ENCODE measurements around the gene EEIG1. TPM values are rescaled to one million over a fixed set of nuclear protein-coding genes. Genes with fewer than 3 reads are reported as not detected.

EEIG1 gene
- polyA plus RNA-seq, 1 donor, result 34.2 TPM

DNA sequence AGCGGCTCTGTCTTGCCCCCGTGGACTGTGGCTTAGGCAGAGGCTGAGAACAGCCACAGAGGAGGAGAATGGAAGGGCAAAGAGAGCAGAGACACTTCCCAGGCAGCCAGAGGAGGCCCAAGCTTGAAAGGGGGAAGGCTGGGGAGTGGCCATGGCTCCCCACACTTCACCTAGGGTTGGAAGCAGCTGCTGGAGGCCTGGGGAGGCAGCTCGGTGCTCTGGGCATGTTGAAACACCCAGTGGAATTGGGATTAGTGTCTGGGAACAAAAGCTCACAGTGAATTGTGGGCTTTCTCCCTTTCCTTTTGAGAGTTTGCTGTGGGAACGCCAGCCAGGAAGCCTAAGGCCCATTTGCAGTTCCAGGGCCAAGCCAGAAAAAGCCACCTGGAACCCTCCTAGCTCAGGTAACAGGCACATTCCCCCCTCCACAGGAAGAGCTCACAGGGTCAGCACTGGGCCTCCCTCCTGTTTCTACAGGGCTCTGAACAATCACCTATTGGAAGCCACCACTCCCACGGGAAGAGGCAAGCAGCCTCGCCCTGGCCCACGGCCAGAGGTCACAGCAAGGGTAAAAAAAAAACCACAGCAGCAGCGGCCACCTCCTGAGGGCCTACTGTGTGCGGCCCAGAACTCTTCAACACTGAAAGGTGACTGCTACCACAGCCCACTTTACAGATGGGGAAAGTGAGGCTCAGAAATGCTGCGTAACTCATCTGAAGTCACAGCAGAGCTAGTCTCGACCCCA lies 20.2 kb downstream of the EEIG1 start:
- no peak for DNase-seq

DNA sequence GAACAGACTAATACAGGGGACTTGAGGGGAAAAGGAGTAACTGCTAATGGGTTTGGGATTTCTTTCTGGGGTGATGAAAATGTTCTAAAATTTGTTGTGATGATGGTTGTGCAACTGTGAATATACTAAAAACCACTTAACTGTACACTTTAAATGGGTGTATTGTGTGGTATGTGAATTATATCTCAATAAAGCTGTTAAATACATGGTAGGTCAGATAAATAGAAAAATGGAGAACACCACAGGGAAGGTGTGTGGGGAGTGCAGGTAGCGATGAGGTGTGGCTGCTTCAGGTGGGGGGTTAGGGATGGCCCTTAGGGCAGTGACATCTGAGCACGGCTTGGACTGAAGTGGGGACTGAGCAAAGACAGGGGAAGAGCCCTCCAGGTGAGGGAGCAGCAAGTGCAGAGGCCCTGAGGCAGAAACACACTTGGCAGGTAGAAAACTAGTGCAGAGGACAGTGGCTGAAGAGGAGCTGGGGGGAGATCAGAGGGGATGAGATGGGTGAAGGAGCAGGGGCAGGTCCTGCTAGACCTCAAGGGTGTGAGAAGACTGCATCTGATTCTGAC lies 20.9 kb downstream of the EEIG1 start:
- DNase-seq, result no peak

DNA sequence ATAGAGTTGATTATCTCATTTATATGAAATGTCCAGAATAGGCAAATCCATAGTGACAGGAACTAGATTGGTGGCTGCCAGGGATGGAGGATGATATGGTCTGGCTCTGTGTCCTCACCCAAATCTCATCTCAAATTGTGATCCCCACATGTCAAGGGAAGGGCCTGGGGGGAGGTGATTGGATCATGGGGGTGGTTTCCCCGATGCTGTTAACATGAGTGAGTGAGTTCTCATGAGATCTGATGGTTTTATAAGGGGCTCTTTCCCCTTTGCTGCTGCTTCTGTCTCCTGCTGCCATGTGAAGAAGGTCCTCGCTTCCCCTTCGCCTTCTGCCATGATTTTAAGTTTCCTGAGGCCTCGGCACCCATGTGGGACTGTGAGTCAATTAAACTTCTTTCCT lies 21.4 kb downstream of the EEIG1 start:
- no peak for DNase-seq

DNA sequence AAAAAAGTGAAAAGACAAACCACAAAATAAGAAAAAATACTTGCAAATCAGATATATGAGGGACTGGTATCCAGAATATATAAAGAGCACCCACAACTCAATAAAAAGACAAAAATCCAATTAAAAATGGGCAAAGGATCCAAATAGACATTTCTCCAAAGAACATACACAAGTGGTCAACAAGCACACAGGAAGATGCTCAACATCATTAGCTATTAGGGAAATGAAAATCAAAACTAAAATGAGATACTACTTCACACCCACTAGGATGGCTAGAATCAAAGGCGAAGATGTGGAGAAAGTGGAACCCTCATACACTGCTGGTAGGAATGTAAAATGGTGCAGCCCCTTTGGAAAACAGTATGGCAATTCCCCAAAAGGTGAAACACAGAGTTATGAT lies 22.1 kb downstream of the EEIG1 start:
- DNase-seq, result no peak

- DNase-seq, result no peak
Observed at GRCh38 chr9:127955294-127956015, 25.3 kb downstream of the EEIG1 start.

DNA sequence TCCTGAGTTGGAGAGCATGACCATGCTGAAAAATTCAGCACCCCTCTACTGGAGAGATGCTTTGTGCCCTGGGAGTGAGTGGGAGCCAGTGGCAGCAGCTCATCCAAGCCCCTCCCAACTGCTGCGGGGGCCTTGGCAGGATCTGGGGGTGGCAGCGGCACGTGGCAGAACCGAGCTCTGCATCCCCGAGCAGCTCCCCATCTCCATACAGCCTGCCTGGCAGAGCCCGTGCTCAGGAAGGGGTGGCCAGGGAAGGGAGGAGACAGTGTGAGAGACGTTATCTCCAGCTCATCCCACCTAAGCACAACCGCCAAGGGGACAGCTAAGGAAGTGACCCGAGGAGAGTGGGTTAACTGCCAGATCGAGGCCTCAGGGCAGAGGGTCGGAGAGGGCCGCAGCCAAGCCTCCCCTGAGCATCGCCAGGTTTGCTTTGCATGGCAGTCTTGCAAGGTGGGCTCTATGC lies 25.9 kb downstream of the EEIG1 start:
- DNase-seq, result no peak

DNA sequence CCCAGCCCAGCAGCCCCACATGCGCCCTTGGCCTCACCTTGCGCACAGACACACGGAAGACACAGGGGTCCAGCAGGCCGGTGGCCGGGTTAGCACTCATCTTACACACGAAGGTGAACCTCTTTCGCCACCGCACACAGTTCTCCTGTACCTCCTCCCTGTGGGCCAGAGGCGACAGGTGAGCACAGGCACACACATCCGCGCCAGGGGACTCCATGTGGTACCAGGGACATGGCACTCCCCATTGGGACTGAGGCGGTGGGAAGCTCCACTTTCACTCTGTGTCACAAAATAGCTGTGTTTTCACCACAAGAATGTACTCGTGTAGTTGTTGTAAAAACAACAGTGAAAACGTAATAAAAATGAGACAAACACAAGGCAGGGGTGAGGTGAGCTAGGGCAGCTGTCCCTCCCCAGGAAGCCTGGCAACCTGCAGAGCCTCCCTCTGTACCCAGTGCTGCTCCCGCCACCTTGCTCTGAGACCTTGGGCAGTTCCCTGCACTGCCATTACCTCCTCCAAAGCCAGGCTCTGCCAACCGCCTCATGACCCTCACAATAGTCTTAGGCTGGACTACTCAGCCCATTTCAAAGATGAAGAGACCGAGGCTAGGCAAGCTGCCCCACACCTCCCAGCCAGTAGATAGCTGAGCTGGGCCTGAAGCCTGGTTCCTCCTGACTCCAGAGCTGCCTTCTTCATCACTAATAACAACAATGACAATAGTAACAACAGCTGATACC lies 26.9 kb downstream of the EEIG1 start:
- DNase-seq, result no peak

DNA sequence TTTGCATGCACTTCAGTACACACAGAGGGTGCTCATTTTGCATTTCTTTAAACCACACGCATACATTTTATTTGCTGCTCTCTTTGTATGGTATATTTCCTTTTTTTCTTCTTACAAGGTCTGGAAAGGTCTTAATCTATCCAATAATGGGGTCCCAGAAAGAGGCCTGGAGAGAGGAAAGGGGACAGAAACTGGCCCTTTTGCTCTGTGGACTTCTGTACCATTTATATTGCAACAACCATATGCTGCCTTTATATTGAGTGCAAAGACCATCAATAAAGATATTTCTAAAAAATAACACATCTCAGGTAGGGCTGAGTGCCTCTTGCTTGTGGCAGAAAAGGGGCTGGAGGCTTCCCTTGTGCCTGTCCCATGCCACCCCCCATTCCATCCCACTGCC lies 27.6 kb downstream of the EEIG1 start:
- DNase-seq, result no peak

DNA sequence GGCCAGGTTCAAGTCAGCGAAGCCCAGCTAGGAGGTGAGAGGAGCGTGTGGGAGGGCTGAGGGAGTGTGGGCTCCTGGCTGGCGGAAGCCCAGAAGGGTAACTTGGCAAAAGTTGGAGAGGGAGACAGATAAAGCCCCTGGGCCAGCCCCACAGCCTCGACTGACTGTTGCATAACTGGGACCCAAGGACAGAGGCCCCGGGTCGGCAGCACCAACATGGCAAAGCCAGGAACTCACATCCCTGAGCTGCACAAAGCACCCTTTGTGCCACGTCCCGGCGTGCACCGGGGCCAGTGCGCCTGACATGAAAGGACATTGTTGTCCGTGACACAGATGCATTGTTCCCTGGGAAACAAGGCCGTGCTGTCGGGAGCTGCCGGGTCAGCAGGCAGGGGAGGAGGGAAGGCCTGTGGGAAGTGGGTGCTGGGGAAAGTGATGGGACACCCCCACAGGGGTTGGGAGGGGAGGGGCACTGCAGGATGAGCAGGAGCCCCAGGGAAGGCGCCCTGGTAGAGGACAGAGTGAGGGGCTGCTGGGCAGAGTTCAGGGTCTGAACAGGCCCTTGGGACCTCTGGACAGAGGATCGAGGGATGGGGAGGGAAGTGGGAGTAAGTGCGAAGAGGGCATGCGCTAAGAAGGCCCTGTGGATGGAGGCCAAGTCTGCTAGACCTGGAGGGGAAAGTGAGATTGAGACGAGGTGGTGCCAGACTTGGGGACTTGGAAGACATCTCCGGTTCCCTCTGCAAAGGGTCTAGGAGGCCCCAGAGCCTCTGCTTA lies 30.1 kb downstream of the EEIG1 start:
- DNase-seq, result no peak

- no peak for DNase-seq
Observed at GRCh38 chr9:127949827-127950512, 30.8 kb downstream of the EEIG1 start.

DNA sequence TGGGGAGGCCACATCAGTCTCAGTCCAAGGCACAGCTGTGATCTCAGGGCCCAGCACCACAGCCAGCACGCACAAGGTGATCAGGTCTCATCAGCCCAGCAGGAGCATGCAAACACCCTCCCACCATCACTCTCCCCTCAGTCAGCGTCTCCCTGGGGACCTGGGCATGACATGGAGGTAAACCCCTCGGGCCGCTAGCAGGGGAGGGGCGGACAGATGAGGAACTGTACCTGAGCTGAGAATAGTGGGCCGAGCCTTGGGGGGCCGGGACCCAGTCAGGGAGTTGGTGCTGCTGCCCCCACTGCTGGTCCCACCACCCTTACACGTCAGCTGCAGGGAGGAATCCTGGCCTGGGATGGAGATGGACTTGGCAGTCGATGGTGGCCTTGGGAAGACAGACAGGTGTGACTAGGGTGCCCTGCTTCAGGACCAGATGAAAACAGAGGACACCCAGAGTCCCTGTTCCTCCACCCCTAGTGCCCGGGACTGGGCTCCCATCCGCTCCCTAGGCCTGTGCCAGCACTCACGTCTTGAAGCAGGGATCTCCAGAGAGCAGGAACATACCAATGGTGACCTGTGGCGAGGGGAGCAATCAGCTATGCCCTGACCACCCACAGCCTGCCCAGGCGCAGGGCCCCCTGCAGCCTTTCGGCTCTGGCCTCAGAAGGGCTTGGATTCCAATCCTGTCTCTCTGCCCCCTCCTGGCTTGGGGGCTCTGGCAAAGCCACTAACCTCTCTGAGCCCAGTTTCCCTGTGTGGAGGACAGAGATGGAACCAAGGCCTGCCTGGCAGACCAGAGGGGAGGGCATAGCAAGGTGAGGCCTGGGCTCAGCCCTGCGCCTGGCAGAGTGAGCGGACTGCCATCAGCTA lies 32.7 kb downstream of the EEIG1 start:
- no peak for DNase-seq

GRCh38 chr9:127946728-127947127 lies 34.1 kb downstream of the EEIG1 start:
- DNase-seq, result no peak

DNA sequence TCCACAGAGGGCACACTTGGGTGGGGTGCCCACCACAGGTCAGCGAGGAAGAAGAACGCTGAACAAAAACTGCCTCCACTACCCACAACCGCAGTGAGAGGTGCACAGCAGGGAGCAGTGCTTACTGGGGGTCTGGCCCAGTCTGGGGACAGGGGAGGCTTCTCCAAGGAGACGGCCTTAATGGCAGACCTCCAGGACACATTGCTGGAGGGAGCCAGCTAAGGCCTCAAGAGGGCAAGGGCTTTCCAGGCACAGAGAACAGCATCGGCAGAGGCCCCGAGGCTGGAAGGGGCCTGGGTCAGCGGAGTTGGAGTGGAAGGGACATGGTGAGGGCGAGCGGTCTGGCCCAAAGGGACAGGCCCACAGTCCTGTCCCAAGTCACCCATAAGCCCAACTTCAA lies 34.8 kb downstream of the EEIG1 start:
- DNase-seq, result no peak

DNA sequence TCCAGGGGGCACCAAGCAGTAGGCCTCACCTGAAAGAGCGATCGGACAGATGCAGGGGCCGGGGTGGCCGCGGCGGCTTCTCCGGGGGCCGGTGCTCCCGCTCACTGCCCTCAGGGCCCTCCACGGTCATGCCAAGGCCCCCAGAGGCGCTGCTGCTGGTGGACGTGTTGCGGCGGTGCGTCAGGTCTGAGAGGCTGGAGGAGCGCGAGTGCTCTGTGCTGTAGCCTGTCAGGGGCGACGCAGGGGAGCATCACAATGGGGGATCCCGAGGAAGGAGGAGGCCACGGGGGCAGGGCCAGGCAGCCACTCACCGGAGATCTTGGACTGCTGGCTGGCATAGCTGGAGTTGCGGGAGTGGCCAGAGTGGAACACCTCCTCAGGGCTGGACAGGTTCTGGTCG lies 35.5 kb downstream of the EEIG1 start:
- DNase-seq, result no peak

DNA sequence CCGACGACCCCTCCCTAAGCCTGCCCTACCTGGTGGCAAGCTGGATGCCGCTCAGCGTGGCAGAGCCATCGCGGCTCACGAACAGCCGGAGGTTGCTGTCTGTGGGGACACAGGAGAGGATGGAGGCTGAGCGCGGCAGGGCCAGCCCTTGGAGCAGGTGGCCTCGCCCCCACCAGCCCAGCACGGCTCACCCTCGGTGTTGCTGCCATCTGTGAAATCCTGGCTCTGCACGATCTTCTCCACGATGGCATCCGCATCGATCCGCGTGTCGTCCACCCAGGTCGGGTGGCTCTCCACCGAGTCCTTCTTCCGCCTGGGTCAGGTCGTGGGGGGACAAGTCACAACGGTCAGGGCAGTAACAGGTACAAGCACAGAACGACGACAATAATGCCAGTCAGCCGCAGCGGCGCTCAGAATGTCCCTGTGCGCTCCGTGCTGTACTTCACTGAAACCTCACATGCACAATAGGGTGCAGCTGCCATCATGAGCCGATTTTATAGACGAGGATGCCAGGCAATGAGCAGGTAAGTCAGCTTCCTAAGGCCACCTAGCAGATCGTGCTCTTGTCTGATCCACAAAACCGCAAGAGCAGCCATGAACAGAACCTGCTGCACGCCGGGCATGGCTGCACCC lies 36.1 kb downstream of the EEIG1 start:
- DNase-seq, result no peak

GRCh38 chr9:127943731-127944144 lies 37.1 kb downstream of the EEIG1 start:
- no peak for DNase-seq

DNA sequence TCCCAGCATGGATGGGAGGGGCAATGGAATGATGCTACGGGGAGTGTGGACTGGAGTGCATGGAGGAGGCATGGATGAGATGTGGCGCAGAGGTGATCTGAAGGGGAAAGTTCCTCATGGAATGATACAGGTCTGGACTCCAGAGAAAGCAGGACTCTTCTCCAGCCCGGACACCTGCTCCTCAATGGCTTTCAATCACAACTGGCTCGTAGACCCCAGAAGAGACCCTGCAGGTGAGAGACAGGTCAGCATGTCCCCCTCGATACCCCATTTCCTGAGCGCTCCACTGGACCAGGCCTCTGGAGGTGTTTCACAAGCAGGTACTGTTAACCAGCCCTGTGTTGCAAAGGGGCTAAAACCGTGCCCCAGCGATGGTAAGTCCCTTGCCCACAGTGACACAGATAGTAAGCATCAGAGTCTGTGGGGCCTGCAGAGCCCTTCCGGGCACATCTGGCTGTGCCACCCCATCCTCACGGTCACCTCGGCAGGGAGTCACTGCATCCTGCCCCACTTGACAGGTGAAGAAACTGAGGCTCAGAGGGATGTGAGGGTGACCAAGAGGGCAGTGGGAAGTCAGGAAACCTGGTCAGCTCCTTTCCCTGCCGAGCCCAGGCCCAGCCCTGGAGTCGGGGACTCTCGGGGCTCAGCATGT lies 37.7 kb downstream of the EEIG1 start:
- no peak for DNase-seq

GRCh38 chr9:127942216-127943010 lies 38.4 kb downstream of the EEIG1 start:
- DNase-seq, result no peak

DNA sequence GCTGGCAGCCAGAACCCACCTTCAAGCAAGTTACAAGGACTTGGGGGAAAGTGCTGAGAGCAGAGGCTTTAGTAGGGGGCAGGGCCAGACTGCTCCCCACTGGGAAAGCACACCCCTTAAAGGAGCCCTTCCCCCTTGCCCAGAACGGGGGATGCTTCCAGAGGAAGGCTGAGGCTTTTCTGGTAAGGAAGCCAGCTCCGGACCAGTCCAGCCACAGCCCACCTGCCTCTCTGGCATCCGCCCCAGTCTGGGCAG lies 38.9 kb downstream of the EEIG1 start:
- DNase-seq, result no peak
